ENCODE results near the gene CFAP46. TPM values are rescaled to one million over a fixed set of nuclear protein-coding genes. Genes with fewer than 3 reads are reported as not detected.

The CFAP46 gene
- total and polyA plus RNA-seq, 9 of the 15 experiments (the other 6 are each of a cell fraction or from before 2014, with no cell fraction given), result not detected

DNA sequence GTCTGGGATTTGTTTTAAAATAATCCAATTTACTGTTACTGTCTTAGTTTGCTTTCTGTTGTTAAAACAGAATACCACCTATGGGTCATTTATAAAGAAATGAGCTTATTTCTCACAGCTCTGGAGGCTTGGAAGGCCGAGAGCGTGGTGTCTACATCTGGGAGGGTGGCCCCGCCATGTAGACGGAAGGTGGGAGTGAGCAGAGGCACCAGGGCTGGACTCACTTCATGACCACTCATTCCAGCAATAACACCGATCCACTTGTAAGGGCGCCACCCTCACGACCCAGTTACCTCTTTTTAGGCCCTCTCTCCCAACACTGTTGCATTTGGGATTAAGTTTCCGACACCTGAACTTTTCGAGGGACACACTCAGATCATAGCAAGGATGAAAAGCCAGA, 36.2 kb upstream of the CFAP46 start:
- no peaks in the 10 kb centered on the region for H4K20me1 ChIP-seq (replicated peaks; ENCODE audit: control insufficient read depth, insufficient read depth, low read length)
- 2% methylated on average over 9 of the region's 9 CpGs for whole genome bisulfite sequencing (ENCODE audit: insufficient coverage, low coverage, missing lambda C conversion rate)
- H3K27ac ChIP-seq (ENCODE audit: extremely low read depth, low read depth, low read length), result no peak overlapping the region
- no peak overlapping the region for H2AFZ ChIP-seq (ENCODE audit: low read depth, low read length)
- H3K4me1 ChIP-seq (replicated peaks in 1 of 2; ENCODE audit: control insufficient read depth in 2 of 2, insufficient read depth in 2 of 2, low read length in 2 of 2), result no peaks in the 10 kb centered on the region
- ChIA-PET POLR2A (no interaction called here), CTCF (ENCODE audit: low intra/inter-chr PET ratio) (no interaction called here)
- intact Hi-C loops (cut with micrococcal nuclease), result no loop called here
- TF ChIP-seq, protein P1, sequence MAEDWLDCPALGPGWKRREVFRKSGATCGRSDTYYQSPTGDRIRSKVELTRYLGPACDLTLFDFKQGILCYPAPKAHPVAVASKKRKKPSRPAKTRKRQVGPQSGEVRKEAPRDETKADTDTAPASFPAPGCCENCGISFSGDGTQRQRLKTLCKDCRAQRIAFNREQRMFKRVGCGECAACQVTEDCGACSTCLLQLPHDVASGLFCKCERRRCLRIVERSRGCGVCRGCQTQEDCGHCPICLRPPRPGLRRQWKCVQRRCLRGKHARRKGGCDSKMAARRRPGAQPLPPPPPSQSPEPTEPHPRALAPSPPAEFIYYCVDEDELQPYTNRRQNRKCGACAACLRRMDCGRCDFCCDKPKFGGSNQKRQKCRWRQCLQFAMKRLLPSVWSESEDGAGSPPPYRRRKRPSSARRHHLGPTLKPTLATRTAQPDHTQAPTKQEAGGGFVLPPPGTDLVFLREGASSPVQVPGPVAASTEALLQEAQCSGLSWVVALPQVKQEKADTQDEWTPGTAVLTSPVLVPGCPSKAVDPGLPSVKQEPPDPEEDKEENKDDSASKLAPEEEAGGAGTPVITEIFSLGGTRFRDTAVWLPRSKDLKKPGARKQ (CRISPR knock-in tag; IDR thresholded peaks at IDR 0.05), result no peak
- TF ChIP-seq CHD2 (IDR thresholded peaks at IDR 0.05; ENCODE audit: low read depth, low read length), result no peak
- no peak for TF ChIP-seq E2F3 (CRISPR knock-in tag; IDR thresholded peaks at IDR 0.05)
- TF ChIP-seq TAF7 (tag; IDR thresholded peaks at IDR 0.05), result no peak
- TF ChIP-seq ILF3 (IDR thresholded peaks at IDR 0.05; ENCODE audit: borderline replicate concordance), result no peak
- TF ChIP-seq POLR2AphosphoS5 (IDR thresholded peaks at IDR 0.05; ENCODE audit: control insufficient read depth, insufficient read depth, low read depth, low read length), result no peak
- no peak for TF ChIP-seq KDM2B (CRISPR knock-in tag; IDR thresholded peaks at IDR 0.05)
- TF ChIP-seq CEBPB (tag; IDR thresholded peaks at IDR 0.05), result no peak
- TF ChIP-seq SNIP1 (IDR thresholded peaks at IDR 0.05; ENCODE audit: low read depth), result no peak
- TF ChIP-seq NCOA4 (IDR thresholded peaks at IDR 0.05; ENCODE audit: partially characterized antibody), result no peak
- no peak for TF ChIP-seq HEY1 (CRISPR knock-in tag; IDR thresholded peaks at IDR 0.05; ENCODE audit: borderline replicate concordance)
- TF ChIP-seq ILK (tag; IDR thresholded peaks at IDR 0.05; ENCODE audit: borderline replicate concordance, low read depth), result no peak
- TF ChIP-seq ZNF124 (CRISPR knock-in tag; IDR thresholded peaks at IDR 0.05), result no peak
- H3K36me3 ChIP-seq (ENCODE audit: control insufficient read depth, insufficient read depth, low read length), result no peaks in the 10 kb centered on the region
- no peaks in the 10 kb centered on the region for H3K79me2 ChIP-seq (ENCODE audit: control insufficient read depth, insufficient read depth, low read length)
- FAIRE-seq (no peak), DNase-seq (ENCODE audit: extremely low read depth in 1 of 4, low spot score in 3 of 4) (no peak), ATAC-seq (no peak)
- H3K4me3 ChIP-seq, result no peak overlapping the region
- no peak overlapping the region for H3K9ac ChIP-seq (ENCODE audit: insufficient read depth in 1 of 2, low read depth in 2 of 2, low read length in 2 of 2)
- BruUV-seq (replicated peaks), result no TSS peak
- in situ Hi-C loops (cut with MboI), result no loop called here
- H3K9me3 ChIP-seq (replicated peaks; ENCODE audit: control insufficient read depth, insufficient read depth, low read depth, low read length), result no peaks in the 10 kb centered on the region
- H3K4me2 ChIP-seq (ENCODE audit: insufficient read depth, low read length), result no peak overlapping the region
- no peaks in the 10 kb centered on the region for H3K9me1 ChIP-seq (ENCODE audit: control insufficient read depth, insufficient read depth, low read length)
- H3K27me3 ChIP-seq (ENCODE audit: control insufficient read depth in 2 of 2, insufficient read depth in 2 of 2, low read length in 2 of 2), result peaks cover 6 to 53% of the 10 kb centered on the region in 2 experiments; a peak in 4 of 5 replicates
